IPS-NIHi7 (cell line): ENCODE results near the gene TGOLN2.

Source experiments
- DNase-seq: peaks from one replicate; pipeline ENCODE4 v3.0.0; 2012; ENCODE audit warnings: mixed read lengths; ENCODE audit errors: extremely low spot score

Gene TGOLN2

GRCh38 chr2:85308896-85309555 lies 18.8 kb downstream of the TGOLN2 start:
- DNase-seq: no peak

DNA sequence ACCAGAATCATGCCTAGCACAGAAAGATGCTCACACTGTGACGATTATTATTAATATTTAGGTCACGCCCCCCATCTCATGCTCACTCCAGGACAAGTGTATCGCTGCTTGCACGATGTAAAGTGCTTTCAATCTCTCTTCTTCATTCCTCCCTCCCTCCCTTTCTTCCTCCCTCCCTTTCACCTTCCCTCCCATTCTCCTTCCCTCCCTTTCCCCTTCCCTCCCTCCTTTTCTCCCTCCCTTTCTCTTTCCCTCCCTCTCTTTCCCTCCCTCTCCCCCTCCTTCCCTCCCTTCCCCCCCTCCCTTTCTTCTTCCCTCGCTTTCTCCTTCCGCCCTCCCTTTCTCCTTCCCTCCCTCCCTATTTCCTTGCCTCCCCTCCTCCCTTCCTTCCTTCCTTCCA lies 19.6 kb downstream of the TGOLN2 start:
- no peak for DNase-seq

DNA sequence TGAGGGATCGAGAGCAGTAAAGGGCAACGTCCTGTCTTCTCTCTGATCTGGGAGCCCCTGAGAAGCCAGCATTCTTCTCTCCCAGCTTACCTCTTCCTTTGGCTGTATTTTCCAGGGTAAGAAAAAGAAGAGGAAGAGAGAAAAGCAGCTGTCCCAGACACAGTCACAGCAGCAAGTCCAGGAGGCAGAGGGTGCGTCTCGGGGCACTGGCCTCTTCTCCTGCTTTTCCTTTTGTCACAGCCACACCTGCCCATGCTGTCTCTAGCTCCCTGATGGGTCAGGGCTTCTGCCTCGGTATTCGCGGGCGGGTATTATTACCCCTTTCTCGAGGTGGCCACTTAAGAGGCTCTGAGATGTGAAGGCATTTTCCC lies 20.3 kb downstream of the TGOLN2 start:
- no peak for DNase-seq

DNA sequence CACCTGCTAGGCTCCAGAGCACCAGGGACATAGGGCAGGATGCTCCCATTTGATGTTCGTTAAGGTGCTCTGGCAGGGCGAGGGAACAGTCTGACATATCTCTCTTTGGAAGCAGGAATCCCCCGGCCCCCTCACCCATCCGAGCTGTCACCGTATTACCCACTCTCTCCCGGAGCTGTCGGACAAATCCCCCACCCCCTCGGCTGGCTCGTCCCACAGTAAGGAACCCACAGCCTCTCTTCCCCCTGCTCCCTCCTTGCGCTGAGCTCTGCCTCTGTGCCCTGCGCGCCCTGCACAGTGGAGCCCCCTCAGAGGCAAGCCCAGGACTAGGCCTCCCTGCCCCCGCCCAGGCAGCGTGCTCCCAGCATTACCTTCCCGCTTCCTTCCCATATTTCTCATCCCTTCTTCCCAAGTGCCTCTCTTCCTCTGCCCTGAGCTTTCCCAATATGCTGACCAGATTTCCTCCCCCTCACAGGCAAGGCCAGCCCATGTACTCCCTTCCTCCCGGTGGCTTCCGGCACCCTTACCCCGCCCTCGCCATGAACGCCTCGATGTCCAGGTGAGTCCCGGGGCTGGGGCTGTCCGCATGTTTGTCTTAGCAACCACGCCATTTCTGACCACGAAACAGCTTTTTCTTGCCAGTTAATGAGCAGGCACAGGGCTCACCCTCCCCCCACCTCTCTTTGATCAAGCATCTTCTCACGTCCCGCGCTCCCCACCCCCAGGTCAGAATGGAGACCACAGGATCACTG lies 23.8 kb downstream of the TGOLN2 start:
- DNase-seq: no peak

- no peak for DNase-seq
These were observed 25.7 kb downstream of the TGOLN2 start for GRCh38 chr2:85302121-85302520.

- DNase-seq: no peak
These were observed 36.3 kb downstream of the TGOLN2 start for GRCh38 chr2:85291425-85292023.

GRCh38 chr2:85288244-85288725 lies 39.5 kb downstream of the TGOLN2 start:
- DNase-seq: no peak

GRCh38 chr2:85287721-85288120 lies 40.1 kb downstream of the TGOLN2 start:
- no peak for DNase-seq

DNA sequence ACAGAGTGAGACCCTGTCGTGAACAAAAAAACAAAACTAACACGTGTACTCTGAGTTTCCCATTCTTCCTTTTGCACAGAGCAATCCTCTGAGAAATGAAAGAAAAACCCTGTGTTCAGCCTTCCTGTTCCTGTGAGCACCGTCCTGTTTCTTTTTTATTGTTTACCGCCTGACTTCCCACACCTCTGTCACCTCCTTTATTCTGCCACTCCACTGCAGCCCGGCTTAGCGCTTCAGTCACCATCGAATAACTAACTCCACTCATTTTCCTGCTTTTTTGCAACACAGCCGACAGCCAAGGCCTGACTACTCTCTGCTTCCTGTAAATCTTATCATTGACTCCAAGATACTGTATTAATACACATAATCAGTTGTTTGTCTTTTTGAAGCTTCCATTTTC lies 40.9 kb downstream of the TGOLN2 start:
- DNase-seq: no peak

DNA sequence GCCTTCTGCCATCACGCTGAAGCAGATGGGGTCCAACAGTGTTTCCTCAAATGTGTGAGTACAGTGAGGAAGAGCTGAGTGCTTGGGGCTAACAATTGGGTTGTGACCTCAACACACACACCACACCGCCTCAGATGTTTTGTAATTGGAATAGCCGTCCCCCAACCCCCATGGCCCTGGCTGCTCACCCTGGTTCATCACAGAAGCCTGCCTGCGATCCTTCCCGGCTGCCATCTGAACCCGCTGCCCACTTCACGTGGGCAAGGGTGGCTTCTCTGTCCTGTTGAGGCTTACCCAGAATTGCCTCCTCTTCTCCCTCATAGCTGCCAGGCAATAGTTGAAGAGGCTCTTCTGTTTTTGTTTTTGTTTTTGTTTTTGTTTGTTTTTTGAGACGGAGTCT lies 44.1 kb downstream of the TGOLN2 start:
- no peak for DNase-seq

- DNase-seq: no peak
These were observed 44.9 kb downstream of the TGOLN2 start for GRCh38 chr2:85282914-85283313.

GRCh38 chr2:85281553-85281952 lies 46.2 kb downstream of the TGOLN2 start:
- no peak for DNase-seq

- DNase-seq: no peak
These were observed 49.4 kb downstream of the TGOLN2 start for GRCh38 chr2:85278361-85278760.

GRCh38 chr2:85277416-85278158 lies 50.2 kb downstream of the TGOLN2 start:
- DNase-seq: no peak

DNA sequence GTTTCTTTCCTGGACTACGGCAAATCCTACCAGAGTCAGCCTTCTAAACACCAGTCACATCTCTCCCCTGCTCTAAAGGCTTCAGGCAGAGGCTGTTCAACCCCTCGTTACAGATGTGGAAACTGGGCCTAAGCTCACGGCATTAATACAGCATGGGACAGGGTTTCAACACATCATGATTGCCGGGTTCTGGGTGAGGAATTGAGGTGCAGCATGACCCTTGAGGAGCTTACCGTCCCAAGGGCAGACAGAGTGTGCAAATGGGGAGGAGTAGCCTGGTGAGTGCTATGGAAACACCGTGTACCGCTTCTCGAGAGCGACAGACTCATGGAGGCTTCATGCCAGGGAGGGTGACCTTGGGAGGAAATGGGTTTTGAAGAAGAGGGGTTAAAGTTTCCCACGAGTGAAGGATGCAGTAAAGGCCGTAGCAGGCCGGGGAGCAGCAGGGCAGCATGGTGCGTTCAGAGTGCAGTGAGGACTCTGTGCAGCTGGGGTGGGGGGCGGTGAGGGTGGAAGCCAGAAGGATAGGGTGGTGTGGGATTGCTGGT lies 51.1 kb downstream of the TGOLN2 start:
- DNase-seq: no peak

DNA sequence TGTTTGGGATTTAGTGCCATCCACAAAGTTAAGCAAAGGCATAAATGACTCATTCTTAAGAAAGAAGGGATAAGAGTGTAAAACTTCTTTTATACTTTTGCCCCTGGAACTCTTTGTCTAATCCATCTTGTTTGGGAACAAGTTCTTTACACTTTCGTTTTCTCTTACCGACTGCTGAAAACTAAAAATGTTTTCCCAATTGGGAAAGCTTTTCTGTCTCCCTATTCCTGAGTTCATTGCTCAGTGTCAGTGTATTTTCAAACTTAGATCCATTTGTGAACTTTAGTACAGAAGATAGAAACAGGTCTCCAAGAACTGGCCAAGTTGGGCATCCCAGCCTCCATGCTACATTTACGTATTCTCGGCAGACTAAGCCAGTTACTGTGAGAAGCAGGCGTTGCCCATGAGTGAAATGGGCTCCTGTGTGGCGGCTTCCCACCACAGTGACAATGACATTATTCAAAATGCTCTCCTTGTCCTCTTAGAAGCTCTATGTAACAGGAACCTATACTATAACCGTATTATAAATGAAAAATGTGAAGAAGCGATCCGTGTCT lies 51.7 kb downstream of the TGOLN2 start:
- no peak for DNase-seq

DNA sequence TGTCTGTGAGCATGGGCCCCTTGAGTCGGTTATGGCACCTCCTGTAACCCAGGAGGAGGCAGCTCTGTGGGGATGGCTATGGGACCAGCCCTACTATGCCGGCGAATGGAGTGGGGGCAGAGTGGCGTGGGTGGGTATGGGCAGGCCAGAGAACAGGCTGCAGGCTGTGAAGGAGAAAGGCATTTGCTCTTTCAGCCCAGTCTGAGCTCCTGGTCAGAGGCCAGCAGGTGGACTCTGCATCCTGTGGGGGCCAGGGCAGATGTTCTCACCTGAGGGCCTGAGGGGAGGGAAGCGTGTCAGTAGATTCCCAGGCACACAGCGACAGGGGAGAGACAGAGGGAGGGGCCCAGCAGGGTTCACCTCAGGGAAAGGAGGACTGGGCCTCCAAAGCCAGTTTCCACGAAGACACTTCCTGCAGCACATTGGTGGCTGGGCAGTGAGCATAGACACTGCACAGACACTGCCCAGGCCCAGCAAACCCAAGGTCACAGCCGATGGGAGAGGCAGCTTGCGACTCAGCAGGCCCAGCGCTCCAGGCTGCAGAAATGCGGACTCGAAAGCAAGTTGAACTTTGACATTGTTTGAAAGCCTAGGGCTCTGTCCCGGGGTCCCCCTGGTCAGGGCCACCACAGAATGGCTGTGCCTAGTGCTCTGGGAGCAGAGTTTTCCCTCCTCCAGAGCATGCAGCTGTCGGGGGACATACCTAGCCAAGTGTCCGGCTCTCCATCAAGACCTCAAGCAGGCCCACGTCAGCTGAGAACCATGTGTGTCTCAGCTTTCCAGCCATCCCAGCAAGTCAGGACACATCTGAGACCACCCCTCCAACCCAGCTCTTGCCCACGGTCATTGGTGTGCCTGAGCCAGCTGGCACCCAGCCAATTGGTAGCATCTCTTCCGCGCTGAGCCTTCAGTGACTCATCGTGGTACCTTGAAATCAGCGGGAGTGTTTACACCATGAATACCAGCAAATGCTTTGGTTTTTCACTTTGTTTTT lies 53.8 kb downstream of the TGOLN2 start:
- no peak for DNase-seq

DNA sequence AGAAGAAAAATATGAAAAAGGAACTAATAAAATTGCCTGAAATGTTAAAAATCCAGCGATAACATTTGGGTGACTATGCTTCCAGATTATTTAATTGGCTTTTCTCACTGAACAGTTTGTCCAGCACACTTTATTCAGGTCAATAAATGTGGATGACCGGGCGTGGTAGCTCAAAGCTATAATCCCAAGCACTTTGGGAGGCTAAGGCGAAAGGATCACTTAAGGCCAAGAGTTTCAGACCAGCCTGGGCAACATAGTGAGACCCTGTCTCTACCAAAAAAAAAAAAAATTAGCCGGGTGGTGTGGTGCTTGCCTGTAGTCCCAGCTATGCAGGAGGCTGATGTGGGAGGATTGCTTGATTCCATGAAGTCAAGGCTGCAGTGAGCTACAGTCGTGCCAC lies 55.4 kb downstream of the TGOLN2 start:
- DNase-seq: no peak

- no peak for DNase-seq
These were observed 57.8 kb downstream of the TGOLN2 start for GRCh38 chr2:85269959-85270358.
